Measurements from ENCODE around the gene ERBB3.

ERBB3 gene

DNA sequence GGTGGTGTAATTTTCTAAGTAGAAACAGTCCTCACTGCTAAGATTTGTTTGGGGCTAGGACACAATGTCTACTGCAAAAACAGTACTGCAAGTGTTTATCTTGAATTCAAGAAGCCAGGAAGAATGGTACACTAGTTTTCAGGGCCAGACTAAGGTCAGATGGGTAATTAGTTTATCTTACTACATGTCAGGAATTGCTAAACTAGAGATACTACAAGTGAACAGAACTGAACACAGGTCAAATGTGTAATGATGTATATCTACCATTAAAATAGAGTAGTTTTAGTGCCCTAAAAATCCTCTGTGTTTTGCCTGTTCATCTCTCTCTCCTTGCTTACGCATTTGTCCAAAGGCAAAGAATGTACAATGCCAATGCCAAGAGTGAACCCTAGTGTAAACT is 34.1 kb downstream of the ERBB3 start:
- DNase-seq (ENCODE audit: low read depth) = no peak

DNA sequence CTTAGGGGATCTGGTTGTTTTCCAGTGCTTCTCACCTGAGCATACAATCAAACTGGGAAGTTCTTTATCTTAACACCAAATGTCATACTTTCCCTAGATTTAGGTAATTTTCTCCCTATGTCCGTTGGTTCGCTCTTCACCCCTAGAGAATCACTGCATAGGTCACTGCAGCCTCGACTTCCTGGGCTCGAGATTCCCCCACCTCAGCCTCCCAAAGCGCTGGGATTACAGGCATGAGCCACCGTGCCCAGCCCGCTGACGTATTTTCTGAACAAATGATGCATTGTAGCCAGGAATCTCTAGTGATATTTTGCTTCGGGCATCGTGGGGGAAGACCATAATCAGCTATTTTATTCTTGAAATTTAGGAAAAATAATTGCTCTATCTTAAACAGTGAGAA is 35.4 kb downstream of the ERBB3 start:
- peak; percentile 79 for DNase-seq (ENCODE audit: low read depth)

DNA sequence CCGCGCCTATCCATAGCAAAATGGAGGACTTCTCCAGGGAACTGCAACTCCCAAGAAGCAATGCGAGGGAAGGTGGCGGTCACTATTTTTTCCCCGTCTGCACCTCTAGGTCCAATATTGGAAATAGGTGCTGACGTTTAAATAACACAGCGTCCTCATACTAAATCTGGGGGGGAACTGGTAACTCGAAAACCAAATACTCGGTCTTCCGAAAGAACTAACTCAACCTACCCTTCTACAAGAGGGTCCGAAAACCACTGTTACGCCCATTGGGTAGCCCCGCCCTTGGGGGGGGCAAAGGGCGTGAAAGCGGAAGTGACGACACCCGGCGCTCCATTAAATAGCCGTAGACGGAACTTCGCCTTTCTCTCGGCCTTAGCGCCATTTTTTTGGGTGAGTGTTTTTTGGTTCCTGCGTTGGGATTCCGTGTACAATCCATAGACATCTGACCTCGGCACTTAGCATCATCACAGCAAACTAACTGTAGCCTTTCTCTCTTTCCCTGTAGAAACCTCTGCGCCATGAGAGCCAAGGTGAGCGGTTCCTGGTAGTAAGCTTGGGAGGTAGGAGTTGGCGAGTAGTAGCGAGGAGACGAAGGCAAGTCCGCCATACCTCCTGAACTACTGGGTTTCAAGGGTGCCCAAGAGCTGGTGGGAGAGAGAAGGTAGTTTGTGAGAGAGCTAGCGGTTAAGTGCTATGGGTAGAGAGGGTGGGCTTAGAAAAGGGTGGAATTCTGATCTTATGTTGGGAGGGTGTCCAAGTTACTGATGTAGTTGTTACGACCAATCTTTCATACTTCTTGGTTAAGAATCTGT is 36.5 kb downstream of the ERBB3 start, which contains the start of gene RPL41:
TSS of gene RPL41 (plus strand) at position 367 of the 815 bp plus-strand sequence.
- peak; percentile 97 for DNase-seq (ENCODE audit: low read depth)

DNA sequence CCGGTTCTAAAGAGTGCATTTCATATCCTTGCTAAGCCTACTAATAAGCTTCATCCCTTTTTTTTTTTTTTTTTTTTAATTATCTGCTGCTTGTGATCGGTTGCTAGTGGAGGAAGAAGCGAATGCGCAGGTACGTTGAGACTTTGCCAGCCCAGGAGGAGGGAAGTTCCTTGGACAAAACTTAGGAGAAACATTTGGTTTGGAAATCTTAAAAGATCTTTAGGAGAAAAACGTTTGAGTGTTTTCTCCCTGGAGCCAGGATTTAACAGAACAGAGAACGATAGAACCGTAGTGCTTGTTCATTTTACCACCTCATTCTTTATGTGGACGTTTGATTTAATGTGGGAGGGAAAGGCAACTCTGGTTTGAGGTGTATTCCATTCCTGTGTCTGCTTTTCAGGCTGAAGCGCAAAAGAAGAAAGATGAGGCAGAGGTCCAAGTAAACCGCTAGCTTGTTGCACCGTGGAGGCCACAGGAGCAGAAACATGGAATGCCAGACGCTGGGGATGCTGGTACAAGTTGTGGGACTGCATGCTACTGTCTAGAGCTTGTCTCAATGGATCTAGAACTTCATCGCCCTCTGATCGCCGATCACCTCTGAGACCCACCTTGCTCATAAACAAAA is 37.2 kb downstream of the ERBB3 start:
- DNase-seq (ENCODE audit: low read depth) = peak; percentile 25

DNA sequence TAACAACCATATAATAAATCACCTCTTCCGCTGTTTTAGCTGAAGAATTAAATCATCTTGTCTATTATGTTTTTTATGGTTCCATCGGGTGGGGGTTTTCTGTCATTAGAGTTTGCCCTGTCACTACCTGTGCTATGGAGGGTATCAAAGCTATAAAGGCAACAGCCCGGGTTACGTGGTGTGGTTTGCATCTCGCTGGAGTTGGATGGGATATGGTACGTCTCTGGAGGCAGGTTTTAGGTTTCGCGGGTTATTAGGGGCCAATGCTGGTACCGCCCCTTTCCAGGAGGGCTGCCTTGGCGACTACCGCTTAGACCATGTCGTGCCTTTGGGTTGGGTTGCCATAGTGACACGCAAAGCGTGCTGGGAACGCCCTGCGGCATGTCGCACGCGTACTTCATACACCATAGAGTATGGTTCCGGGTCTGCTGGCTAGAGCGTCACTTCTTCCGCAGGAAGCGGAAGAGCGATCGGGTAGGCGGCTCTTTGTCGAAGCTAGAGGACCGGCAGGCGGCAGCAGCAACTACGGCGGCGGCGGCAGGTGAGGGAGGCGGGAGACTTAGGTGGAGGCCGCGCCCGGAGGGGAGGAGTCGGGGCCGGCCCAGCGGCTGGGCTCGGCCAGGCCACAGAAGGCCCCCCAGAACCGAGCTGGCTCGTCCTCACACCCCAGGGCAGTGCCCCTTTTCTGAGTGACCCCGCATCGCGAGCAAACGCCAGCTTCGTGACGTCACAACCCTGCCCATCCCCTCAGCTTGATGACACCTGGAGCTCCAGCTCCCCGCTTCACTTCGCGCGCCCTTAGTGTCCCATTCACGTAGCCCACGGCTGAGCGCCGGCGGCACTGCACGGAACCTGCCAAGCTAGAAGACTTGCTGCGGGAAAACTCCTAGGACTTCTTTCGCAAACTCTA is 38.1 kb downstream of the ERBB3 start, which contains the start of gene ZC3H10:
TSS of gene ZC3H10 (plus strand) at position 489 of the 910 bp plus-strand sequence. CDS start 2,297 bp downstream, outside the sequence.
- peak; percentile 100 for DNase-seq (ENCODE audit: low read depth)

DNA sequence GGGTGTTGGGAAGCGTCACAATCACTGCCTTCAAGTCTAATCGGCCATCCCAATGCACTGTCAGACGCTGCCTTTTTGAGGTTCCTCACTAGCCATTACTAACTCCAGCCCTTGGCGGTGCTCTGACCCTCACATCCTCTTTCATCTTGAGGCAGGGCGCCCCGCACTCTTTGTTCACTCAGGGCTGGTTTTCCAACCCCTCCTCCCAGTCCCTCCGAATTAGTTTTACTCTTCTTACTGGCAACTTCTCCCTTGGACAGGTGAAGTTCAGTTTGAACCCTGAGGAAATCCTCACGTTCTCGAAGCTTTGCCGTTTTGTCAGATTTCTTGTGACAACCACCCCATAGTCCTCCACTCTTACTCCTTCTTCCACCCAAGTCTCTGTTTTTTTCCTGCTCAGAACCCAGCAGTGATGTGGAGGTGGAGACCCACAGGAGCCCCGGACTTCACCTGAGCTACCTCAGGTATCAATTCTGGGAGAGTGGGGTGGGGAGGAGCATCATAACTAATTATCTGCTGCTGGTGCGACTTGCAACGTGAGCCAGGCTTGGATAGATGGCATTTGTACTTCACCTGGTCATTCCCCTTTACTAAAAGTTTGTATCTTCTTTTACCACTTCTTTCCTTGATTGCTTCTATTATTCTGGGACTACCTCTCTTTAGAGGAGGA is 38.9 kb downstream of the ERBB3 start:
- DNase-seq (ENCODE audit: low read depth) = no peak

DNA sequence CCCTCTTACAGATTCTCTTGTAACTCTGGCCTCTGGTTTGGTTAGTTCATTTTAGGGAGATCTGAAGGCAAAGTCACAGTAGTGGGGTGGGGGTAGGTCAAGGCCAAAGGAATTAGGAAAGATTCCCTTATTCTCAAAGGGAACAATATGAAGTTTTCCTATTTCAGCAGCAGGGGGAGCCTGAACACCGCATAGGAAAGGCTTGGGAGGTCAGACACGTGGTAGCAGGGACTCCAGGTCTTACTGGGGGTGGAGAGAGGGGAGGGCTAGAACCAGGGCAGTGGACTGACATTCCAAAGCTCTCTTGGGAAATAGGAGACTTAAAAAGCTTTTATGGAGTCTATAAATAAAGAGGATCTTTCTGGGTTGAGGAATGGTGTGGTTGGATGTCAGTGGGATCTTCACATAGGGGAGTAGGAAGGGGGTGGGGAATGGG is 39.4 kb downstream of the ERBB3 start:
- peak; percentile 95 for DNase-seq (ENCODE audit: low read depth)

DNA sequence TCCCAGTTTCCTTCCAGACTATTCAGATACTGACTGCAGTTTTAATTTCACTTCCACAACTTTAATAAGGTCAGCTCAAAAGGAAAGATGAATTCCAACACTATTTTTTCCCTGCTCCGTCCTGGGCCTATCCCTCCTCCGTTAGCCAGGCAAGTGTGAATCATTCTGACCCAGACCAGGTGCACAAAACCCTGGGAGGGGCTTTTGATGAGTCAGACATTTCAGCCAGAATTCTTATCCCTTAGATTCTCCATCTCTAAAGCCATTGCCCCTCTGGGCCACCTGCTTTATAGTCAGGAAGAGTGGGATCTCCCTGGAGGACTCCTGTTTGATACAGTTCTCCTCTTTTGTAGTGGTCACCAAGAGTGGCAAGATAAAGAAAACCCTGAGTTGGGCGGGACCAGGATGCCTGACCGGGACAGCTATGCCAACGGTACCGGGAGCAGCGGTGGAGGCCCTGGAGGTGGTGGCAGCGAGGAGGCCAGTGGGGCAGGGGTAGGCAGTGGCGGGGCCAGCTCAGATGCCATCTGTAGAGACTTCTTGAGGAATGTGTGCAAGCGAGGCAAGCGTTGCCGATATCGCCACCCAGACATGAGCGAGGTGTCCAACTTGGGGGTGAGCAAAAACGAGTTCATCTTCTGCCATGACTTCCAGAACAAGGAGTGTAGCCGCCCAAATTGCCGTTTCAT is 40.3 kb downstream of the ERBB3 start:
- DNase-seq (ENCODE audit: low read depth) = peak; percentile 59

DNA sequence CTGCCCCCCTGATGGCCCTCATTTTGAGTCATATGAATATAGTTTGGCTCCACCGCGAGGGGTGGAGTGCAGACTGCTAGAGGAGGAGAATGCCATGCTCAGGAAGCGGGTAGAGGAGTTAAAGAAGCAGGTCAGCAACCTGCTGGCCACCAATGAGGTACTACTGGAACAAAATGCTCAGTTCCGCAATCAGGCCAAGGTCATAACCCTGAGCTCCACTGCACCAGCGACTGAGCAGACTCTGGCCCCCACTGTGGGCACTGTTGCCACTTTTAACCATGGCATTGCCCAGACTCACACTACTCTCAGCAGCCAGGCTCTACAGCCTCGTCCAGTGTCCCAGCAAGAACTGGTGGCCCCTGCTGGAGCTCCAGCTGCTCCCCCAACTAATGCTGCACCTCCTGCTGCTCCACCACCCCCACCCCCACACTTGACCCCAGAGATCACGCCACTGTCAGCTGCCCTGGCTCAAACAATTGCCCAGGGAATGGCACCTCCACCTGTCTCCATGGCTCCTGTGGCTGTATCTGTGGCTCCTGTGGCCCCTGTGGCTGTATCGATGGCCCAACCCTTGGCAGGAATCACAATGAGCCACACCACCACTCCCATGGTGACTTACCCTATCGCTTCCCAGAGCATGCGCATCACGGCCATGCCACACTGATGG is 41.4 kb downstream of the ERBB3 start:
- DNase-seq (ENCODE audit: low read depth) = no peak

DNA sequence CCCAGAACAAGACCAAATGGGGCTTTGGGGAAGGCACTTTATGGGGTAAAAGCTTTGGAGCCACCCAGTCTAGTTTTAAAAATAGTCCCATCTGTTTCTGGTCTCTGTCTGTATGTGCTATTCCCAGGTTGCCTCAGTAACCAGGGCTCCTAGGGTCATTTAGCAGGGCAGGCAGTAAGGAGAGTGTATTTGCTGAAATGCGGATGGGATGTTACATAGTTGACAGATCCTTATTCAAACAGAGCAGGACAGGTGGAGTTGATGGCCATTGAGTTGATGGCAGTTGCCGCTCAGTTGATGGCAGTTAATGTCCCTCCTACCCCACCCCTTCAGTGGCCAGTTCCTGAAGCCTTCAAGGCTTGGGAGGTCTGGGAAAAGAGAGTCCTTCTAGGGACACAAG is 42.7 kb downstream of the ERBB3 start:
- DNase-seq (ENCODE audit: low read depth) = no peak

DNA sequence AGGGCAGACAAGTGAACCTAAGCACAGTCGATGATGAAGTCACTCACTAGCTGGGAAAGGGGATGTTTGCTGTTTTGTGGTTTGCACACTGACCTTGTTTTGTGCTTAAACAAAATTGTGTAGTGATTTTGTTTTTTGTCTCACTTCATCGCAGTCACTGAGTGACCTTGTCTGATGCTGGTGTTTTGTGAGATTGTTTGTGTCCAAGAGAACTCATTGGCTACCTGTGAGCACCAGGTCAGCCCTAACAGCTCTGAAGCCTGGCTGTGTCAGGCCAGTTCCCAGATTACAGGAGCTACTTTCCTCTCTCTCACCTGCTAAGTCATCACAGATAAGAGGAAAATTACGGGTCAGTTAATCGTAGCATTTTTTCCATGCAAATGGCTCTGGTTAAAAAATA is 44.2 kb downstream of the ERBB3 start:
- no peak for DNase-seq (ENCODE audit: low read depth)

DNA sequence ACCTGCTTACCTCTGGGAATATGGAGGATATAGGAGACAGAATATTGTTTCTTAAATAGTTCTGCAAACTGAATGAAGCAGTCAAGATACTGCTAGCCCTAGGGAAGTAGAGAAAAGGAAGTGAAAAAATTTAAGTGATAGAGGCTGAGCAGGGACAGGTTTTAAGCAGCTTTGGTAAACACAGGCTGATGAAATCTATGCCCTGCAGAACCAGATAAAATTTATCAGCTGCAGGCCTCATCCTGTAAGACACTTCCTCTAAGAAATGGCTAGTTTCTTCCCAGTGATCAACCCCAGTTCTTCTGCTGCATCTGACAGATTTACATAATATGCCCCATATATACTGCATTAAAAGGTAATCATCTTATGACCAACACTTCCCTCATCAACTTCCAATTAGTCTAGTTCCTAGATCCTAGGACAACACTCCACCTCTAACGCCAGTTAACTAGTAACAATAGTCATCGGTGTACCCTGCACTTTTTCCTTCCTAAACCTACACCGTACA is 46.8 kb downstream of the ERBB3 start:
- no peak for DNase-seq (ENCODE audit: low read depth)

DNA sequence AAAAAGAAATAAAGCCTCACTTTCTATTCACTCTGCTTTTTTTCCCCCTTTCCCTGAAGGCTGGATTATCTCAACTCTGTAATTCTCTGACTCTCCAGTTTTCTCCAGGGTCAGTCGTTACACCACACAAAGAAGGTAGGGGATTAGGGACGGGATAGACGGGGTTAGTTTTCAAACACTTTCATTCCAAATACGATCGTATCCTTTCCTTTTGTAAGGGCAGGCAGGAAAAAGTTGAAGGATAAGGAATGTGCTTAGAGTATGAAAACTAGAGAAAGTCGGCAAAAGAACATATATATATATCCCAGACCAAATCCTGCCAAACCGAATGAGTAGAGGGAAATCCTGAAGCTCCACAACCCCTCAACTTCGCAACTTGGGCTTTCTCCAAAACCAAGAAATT is 47.5 kb downstream of the ERBB3 start:
- DNase-seq (ENCODE audit: low read depth) = no peak

DNA sequence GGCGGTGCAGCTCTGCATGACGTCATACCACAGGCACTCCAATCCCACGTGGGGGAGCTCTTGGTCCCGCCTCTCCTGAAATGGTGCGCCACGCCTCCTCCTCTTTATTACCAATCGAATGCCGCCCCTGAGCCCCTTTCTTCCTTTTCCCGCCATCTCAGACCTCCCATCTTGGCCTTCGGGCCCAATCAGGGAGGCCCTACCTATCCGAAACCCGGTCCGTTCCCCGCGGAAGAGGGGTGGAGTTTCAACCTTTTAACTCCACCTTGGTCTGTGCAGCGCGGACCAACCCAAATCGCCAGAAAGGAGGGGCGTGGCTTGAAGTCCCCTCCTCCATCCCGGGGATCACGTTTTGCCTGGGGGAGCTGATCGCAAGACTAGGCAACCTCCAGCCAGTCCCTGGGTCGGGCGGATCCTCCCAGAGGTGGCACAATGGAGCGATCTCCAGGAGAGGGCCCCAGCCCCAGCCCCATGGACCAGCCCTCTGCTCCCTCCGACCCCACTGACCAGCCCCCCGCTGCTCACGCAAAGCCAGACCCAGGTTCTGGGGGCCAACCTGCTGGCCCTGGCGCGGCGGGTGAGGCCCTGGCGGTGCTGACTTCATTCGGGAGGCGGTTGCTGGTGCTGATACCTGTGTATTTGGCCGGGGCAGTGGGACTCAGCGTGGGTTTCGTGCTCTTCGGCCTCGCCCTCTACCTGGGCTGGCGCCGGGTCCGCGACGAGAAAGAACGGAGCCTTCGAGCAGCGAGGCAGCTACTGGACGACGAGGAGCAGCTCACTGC is 48.1 kb downstream of the ERBB3 start, which contains the start of gene ESYT1:
TSS of gene ESYT1 (plus strand) at position 380 of the 782 bp plus-strand sequence. CDS start at position 433, 53 bp downstream.
- peak; percentile 100 for DNase-seq (ENCODE audit: low read depth)

DNA sequence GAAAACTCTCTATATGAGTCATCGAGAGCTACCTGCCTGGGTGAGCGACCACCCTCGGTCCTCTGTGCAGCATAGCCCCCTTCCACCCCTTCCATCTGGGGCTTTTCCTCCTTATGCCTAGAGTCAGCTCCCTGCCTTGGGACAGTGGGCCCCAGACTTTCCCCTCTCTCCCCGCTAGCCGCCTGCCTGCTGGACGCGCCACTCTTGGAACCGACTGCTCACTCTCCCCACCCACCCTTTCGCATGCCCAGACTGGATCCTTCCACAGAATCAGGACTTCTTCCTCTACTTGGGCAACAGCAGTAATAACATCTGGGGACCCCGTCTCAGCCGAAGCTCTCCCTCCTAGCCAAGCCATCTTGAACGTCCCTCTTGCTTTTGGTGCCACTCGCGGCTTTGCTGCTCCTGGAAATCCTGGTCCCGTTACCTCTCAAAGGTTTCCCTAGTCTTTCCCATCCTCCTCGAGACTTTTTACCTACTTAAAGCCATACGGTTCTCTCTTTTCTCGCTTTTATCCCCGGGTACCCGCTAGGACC is 48.8 kb downstream of the ERBB3 start:
- DNase-seq (ENCODE audit: low read depth) = peak; percentile 54

DNA sequence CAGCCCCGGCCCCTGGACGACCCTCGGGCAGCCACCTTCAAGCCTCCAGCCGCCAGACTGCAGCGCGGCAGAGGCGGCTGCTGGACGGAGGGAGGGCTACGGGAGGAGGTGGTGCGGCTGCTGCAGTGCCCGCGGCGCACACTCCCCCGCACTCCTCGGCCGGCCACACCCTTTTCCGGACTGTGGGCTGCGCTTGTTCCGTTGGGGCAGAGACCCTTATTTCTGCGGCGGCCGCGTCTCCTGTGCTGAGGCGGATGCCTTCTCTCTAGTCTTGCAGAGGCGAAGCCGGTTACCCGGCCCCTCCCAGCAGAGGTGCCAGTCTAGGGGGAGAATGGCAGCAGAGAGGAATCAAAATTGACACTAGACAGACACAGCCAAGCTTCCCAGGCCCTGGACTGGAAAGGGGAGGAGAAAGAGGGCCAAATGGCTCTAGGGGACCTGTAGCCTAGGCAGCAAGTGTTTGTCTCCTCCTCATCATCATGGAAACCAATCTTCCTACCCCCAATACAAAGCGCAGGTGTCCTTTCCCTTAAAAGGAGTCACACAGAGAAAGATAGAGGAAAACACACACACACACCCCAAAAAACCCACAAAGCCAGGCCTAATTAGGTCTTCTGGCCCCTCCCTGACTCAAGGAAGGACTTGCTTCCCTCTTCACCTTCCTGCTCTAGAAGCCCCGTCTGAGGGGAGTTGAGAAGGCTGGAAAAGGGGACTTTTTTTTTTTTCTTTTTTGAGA is 49.4 kb downstream of the ERBB3 start:
- peak; percentile 79 for DNase-seq (ENCODE audit: low read depth)

DNA sequence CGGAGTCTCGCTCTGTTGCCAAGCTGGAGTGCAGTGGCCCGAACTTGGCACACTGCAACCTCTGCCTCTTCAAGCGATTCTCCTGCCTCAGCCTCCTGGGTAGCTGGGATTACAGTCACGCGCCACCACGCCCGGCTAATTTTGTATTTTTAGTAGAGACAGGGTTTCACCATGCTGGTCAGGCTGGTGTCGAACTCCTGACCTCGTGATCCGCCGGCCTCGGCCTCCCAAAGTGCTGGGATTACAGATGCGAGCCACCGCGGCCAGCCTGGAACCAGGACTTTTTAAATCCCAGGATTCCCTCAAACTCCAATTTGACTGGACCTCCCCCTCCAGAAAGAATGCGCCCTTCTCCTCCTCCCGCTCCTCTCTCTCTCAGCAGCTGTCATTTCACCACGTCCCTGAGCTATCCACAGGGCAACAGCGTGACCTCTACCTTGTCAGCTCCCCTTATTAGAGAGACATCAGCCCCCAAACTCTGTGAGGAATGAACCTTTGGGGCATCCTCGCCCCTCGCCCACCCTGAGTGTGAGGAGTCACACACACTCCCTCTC is 50.1 kb downstream of the ERBB3 start:
- no peak for DNase-seq (ENCODE audit: low read depth)

DNA sequence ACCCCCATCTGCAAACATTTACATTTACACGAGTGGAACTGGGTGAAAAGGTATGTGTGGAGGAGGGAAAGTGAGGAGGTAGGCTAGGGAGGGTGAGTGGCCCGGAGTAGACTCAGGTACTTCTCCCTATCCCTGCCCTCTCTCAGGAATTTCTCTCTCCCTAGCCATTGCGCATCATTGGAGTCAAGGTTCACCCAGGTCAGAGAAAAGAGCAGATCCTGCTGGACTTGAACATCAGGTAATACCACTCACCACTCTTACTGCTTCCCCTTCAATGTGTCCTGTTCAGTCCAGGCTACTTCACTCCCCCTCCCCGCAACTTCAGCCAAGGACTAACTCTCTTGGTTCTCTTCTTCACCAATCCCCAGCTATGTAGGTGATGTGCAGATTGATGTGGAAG is 50.9 kb downstream of the ERBB3 start:
- DNase-seq (ENCODE audit: low read depth) = no peak
